H9 (cell line): ENCODE measurements around the gene SUPT7L. TPM values are rescaled to one million over a fixed set of nuclear protein-coding genes. Genes with fewer than 3 reads are reported as not detected.
A peak's percentile ranks its signal among the peaks of the same experiment; 100 is the strongest.

ENCODE experiments used
- DNase-seq: peaks from one replicate; pipeline ENCODE4 v3.0.0-alpha.2; 2017
- H2AFZ ChIP-seq: one replicate; pipeline ENCODE4 v1.6.1; 2013; ENCODE audit warnings: mild to moderate bottlenecking, low read length, control low read depth, moderate library complexity
- H2AK5ac ChIP-seq: 2 replicates; pipeline ENCODE4 v1.6.1; 2013; ENCODE audit warnings: low read length, control low read depth, mixed read lengths; ENCODE audit not compliant: insufficient read length
- H2BK120ac ChIP-seq: one replicate; pipeline ENCODE4 v1.6.1; 2013; ENCODE audit warnings: low read depth, mild to moderate bottlenecking, low read length, control low read depth, inconsistent platforms; ENCODE audit not compliant: poor library complexity, severe bottlenecking
- H2BK12ac ChIP-seq: 2 replicates; pipeline ENCODE4 v1.6.1; 2013; ENCODE audit warnings: low read length, control low read depth, mixed read lengths, low read depth; ENCODE audit not compliant: insufficient read length
- H2BK15ac ChIP-seq: 2 replicates; pipeline ENCODE4 v1.6.1; 2013; ENCODE audit warnings: low read depth, low read length, control low read depth
- H2BK20ac ChIP-seq: one replicate; pipeline ENCODE4 v1.6.1; 2013; ENCODE audit warnings: low read depth, mild to moderate bottlenecking, low read length, control low read depth, inconsistent platforms; ENCODE audit not compliant: poor library complexity, severe bottlenecking
- H2BK5ac ChIP-seq: 2 replicates; pipeline ENCODE4 v1.6.1; 2013; ENCODE audit warnings: low read length, control low read depth, mixed read lengths; ENCODE audit not compliant: insufficient read length
- H3K14ac ChIP-seq: 2 replicates; pipeline ENCODE4 v1.6.1; 2013; ENCODE audit warnings: low read length, control low read depth; ENCODE audit not compliant: insufficient read depth
- H3K18ac ChIP-seq: 2 replicates; pipeline ENCODE4 v1.6.1; 2013; ENCODE audit warnings: low read depth, mild to moderate bottlenecking, mixed read lengths, low read length, control low read depth; ENCODE audit not compliant: insufficient read length
- H3K23ac ChIP-seq: 2 replicates; pipeline ENCODE4 v1.6.1; 2013; ENCODE audit warnings: low read length, control low read depth, mixed read lengths, low read depth; ENCODE audit not compliant: insufficient read length
- H3K23me2 ChIP-seq: 2 replicates; pipeline ENCODE4 v1.6.1; 2013; ENCODE audit warnings: low read depth, mild to moderate bottlenecking, mixed read lengths, low read length, control low read depth; ENCODE audit not compliant: insufficient read length, poor library complexity, severe bottlenecking
- H3K27ac ChIP-seq: 2 replicates; pipeline ENCODE4 v1.5.1; 2013; ENCODE audit warnings: low read length, control low read depth, mixed read lengths, low read depth; ENCODE audit not compliant: insufficient read length
- H3K27me3 ChIP-seq: 2 replicates; pipeline ENCODE4 v1.6.1; 2013; ENCODE audit warnings: low read length, control low read depth, inconsistent platforms; ENCODE audit not compliant: insufficient read depth
- H3K4ac ChIP-seq: 2 replicates; pipeline ENCODE4 v1.6.1; 2013; ENCODE audit warnings: low read depth, mild to moderate bottlenecking, control low read depth, inconsistent platforms, low read length, moderate library complexity
- H3K4me1 ChIP-seq: 2 replicates; pipeline ENCODE4 v1.6.1; 2013; ENCODE audit warnings: low read length, control low read depth, inconsistent platforms; ENCODE audit not compliant: insufficient read depth
- H3K4me2 ChIP-seq: 2 replicates; pipeline ENCODE4 v1.6.1; 2013; ENCODE audit warnings: low read length, control low read depth, mixed read lengths; ENCODE audit not compliant: insufficient read length, insufficient read depth
- H3K56ac ChIP-seq: 2 replicates; pipeline ENCODE4 v1.6.1; 2013; ENCODE audit warnings: low read depth, mild to moderate bottlenecking, mixed read lengths, low read length, control low read depth; ENCODE audit not compliant: insufficient read length
- H3K79me1 ChIP-seq: 2 replicates; pipeline ENCODE4 v1.6.1; 2013; ENCODE audit warnings: low read depth, mild to moderate bottlenecking, moderate library complexity, low read length, control low read depth, inconsistent platforms; ENCODE audit not compliant: insufficient read depth, poor library complexity, severe bottlenecking
- H3K79me2 ChIP-seq: 2 replicates; pipeline ENCODE4 v1.6.1; 2013; ENCODE audit warnings: low read length, control low read depth, inconsistent platforms; ENCODE audit not compliant: insufficient read depth
- H3K9ac ChIP-seq: 2 replicates; pipeline ENCODE4 v1.6.1; 2013; ENCODE audit warnings: low read length, control low read depth, mixed read lengths; ENCODE audit not compliant: insufficient read length; ENCODE audit errors: extremely low read depth
- H3K9me3 ChIP-seq: one replicate; pipeline ENCODE4 v1.6.1; 2013; ENCODE audit warnings: low read depth, low read length, inconsistent platforms; ENCODE audit not compliant: control insufficient read depth
- H3T11ph ChIP-seq: one replicate; pipeline ENCODE4 v1.6.1; 2013; ENCODE audit warnings: mild to moderate bottlenecking, low read length, control low read depth, inconsistent platforms
- H4K20me1 ChIP-seq: one replicate; pipeline ENCODE4 v1.6.1; 2013; ENCODE audit not compliant: control insufficient read depth, insufficient read length, insufficient read depth
- H4K5ac ChIP-seq: 2 replicates; pipeline ENCODE4 v1.6.1; 2013; ENCODE audit warnings: low read depth, mild to moderate bottlenecking, mixed read lengths, low read length, control low read depth; ENCODE audit not compliant: insufficient read length
- H4K8ac ChIP-seq: replicated peaks from 2 replicates; pipeline ENCODE4 v1.6.1; 2013; ENCODE audit warnings: low read length, control low read depth, mixed read lengths, low read depth; ENCODE audit not compliant: insufficient read length
- H4K91ac ChIP-seq: 2 replicates; pipeline ENCODE4 v1.6.1; 2013; ENCODE audit warnings: low read depth, mild to moderate bottlenecking, moderate library complexity, mixed read lengths, low read length, control low read depth; ENCODE audit not compliant: insufficient read length
- H3K27ac Mint-ChIP-seq, 3 experiments: 2 replicates in 2 of 3; 3 replicates in 1 of 3; pipeline ENCODE4 v1.8.0; 2020 to 2021; ENCODE audit warnings: mixed read lengths in 3 of 3, mild to moderate bottlenecking in 1 of 3, moderate library complexity in 1 of 3
- H3K27me3 Mint-ChIP-seq: 2 replicates; pipeline ENCODE4 v1.8.0; 2021; ENCODE audit warnings: low read depth, mild to moderate bottlenecking, moderate library complexity, mixed read lengths
- H3K36me3 Mint-ChIP-seq, 3 experiments: 2 replicates in 2 of 3; 3 replicates in 1 of 3; pipeline ENCODE4 v1.8.0; 2020 to 2021; ENCODE audit warnings: low read depth in 3 of 3, mixed read lengths in 3 of 3; ENCODE audit not compliant: insufficient read depth in 1 of 3
- H3K4me1 Mint-ChIP-seq, 2 experiments: 2 replicates each; pipeline ENCODE4 v1.8.0; 2020; ENCODE audit warnings: mixed read lengths in 2 of 2
- H3K4me3 Mint-ChIP-seq, 2 experiments: 2 replicates in 1 of 2; 3 replicates in 1 of 2; pipeline ENCODE4 v1.8.0; 2020 to 2021; ENCODE audit warnings: mild to moderate bottlenecking in 2 of 2, mixed read lengths in 2 of 2, moderate library complexity in 1 of 2
- H3K9me3 Mint-ChIP-seq, 2 experiments: 2 replicates in 1 of 2; 3 replicates in 1 of 2; pipeline ENCODE4 v1.8.0; 2020; ENCODE audit warnings: mild to moderate bottlenecking in 2 of 2, mixed read lengths in 2 of 2, moderate library complexity in 1 of 2
- WGBS: extraction: QIAGEN DNeasy Blood & Tissue Kit; methylation state at CpG from one replicate; pipeline ENCODE4 v1.1.7; 2013; ENCODE audit warnings: missing lambda C conversion rate, low lambda C conversion rate, mixed read lengths; ENCODE audit not compliant: insufficient read length; ENCODE audit errors: extremely low coverage; 5-methylcytosine and 5-hydroxymethylcytosine counted together
- total RNA-seq: library from RNA; stranded (reverse); gene quantifications from 2 replicates; pipeline ENCODE4 v1.2.1, GENCODE V29; 2021
- TF ChIP-seq, protein P1 (sequence below): fragments of 200-600 bp; sonication (generic); conservative IDR thresholded peaks from 3 replicates; pipeline ENCODE4 v1.8.0; 2021; ENCODE audit warnings: antibody characterized with exemption, mild to moderate bottlenecking

Gene SUPT7L
- total RNA-seq, 1 experiment from 2014 or later: 30.4 TPM

DNA sequence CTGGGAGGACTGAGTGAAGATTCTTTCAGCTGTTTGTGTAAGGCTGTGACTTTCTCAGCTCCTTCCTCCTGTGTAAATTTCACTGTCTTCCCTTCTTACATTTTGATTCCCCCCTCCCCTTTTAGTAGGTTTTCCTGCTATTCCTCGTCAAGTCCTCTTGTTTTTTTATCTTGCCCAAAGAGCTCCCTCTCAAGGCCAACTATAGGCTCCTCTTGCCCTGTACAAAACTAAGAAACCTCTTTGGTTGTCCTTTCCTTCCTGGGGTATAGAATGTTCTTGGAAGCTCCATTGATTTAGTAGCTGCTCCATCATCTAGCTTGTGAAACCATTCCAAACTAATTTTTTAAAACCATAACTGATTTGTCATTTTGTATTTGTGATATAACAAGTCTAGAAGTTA is 41.9 kb downstream of the SUPT7L start:
- Histone ChIP-seq H3K4me2 (no peak overlapping the region), H3T11ph (no peak overlapping the region), H2BK20ac (no peak overlapping the region), H2BK120ac (no peak overlapping the region), H2AK5ac (no peak overlapping the region), H3K27ac (no peak overlapping the region), H3K56ac (no peak overlapping the region), H4K8ac (no peak overlapping the region), H3K27me3 (no peaks in the 10 kb centered on the region; the same call in 1 of the 2 replicates), H3K23me2 (no peaks in the 10 kb centered on the region), H3K4me1 (peaks cover 2% of the 10 kb centered on the region; the same call in 1 of the 2 replicates), H2BK15ac (no peak overlapping the region), H4K20me1 (no peaks in the 10 kb centered on the region), H3K79me2 (no peaks in the 10 kb centered on the region), H4K5ac (no peak overlapping the region), H2BK5ac (no peak overlapping the region), H2BK12ac (no peak overlapping the region), H2AFZ (no peak overlapping the region), H3K79me1 (no peaks in the 10 kb centered on the region), H3K9ac (no peak overlapping the region), H3K9me3 (no peaks in the 10 kb centered on the region), H3K4ac (no peak overlapping the region), H3K18ac (no peak overlapping the region), H4K91ac (no peak overlapping the region), H3K23ac (no peak overlapping the region), H3K14ac (no peak overlapping the region)
- H3K4me1 Mint-ChIP-seq: peaks cover 8 to 22% of the 10 kb centered on the region in 2 experiments; a peak in 3 of 4 replicates
- DNase-seq: no peak
- WGBS: no CpG with 5 or more reads among the region's 1 CpG
- H3K27me3 Mint-ChIP-seq: no peaks in the 10 kb centered on the region
- no peaks in the 10 kb centered on the region for H3K9me3 Mint-ChIP-seq
- TF ChIP-seq, protein P1, sequence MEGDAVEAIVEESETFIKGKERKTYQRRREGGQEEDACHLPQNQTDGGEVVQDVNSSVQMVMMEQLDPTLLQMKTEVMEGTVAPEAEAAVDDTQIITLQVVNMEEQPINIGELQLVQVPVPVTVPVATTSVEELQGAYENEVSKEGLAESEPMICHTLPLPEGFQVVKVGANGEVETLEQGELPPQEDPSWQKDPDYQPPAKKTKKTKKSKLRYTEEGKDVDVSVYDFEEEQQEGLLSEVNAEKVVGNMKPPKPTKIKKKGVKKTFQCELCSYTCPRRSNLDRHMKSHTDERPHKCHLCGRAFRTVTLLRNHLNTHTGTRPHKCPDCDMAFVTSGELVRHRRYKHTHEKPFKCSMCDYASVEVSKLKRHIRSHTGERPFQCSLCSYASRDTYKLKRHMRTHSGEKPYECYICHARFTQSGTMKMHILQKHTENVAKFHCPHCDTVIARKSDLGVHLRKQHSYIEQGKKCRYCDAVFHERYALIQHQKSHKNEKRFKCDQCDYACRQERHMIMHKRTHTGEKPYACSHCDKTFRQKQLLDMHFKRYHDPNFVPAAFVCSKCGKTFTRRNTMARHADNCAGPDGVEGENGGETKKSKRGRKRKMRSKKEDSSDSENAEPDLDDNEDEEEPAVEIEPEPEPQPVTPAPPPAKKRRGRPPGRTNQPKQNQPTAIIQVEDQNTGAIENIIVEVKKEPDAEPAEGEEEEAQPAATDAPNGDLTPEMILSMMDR: peak; percentile 34; the same call in 2 of the 3 replicates
- peaks cover 25 to 66% (median 55%) of the 10 kb centered on the region in 3 experiments; a peak in 6 of 7 replicates for H3K36me3 Mint-ChIP-seq
- H3K27ac Mint-ChIP-seq: no peak overlapping the region
- H3K4me3 Mint-ChIP-seq: no peak overlapping the region
